HL-60/S4 treated with retinoic acid at 250 ng/mL for 4 days and 3 days (cell line): ENCODE data around the gene SP140.

Experiments used
- in situ Hi-C: fragments of 300-500 bp; cut with MboI; formaldehyde crosslinking; loops from 2 replicates; pipeline ENCODE4 v1.7.0; 2022; ENCODE audit warnings: low sequenced_read_pairs

SP140 gene

DNA sequence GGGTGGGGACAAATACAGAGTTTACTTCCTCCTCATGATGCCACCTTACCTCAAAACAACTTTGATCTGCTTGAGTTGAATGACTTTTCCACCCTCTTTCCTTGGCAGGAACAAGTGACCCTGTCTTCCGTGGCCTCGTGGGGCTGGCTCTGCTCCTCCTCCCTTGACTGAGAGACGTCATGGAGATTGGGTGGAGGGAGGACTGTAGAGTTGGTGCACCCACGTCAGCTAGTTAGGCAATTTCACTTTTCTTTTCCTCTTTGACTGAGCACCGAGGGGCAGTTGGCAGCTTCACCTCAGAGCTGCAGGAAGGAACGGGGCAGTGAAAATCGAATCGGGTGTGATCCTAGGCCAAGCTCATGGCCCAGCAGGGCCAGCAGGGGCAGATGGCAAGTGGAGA is at the start of gene SP140:
Gene SP140, plus strand, starts transcription at position 251 of the 400 bp plus-strand sequence. Its CDS starts 109 bp downstream, at position 360.
- in situ Hi-C loops = no loop called here

DNA sequence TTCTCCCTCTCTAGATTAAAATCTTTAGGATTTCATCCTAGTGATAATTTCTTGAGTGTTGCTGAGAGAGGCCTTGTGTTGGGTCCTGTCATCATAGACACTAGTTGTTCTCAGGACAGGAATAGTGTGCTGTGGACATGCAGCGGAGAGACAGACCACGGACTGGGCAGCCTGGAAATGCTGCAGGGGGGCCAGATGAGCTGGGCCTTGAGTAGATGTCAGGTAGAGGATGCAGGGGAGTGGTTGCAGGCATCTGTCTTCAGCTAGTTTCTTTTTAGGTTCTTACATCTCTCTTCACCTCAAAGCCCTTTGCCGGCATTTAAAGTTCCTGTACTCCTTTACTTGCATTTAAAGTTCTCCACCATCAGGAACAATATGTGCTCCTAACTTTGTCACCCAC is 48.5 kb upstream of the SP140 start:
- in situ Hi-C loops = no loop called here

DNA sequence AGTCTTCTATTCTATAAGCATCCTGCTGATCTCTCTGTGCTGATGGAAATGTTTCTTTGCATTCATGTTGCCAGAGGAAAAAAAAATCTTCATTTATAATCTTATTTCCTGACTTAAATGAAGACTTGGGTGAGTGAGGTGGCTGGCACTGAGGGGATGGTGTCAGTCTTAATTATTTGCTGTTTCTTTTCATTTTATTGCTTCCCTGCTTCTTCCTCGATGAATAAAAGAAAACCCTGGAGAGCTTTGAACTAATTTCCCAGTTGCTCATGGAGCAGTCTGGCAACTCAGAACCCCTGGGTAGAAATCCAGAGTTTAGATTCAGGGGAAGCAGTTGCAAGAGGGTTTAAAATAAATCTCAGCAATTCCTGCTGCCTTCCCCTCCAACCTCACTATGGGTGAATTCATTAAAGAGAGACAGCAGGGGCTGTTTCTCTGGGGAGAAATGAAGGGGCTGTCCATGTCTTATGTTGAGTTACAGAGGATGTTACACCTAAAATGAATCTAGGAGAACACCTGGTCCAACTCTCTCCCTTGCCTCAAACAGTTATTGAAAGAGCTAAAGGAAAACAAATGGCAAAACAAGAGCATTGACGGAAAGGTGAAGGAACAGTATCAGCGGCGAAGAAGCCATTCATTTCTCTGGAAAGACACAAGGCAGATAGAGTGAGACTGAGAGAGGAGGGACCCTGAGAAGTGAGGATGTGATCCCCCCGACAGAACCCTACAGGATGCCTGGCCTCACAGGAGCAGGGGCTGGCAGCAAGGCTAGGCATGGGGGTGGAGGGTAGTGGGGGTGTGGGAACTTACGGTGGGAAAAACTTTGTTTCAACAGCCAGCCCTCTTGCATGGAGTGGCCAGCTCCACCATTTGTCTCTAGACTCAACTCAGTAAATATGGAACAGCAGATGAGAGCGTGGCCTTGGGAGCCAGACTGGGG is 46.7 kb upstream of the SP140 start:
- in situ Hi-C loops = no loop called here

DNA sequence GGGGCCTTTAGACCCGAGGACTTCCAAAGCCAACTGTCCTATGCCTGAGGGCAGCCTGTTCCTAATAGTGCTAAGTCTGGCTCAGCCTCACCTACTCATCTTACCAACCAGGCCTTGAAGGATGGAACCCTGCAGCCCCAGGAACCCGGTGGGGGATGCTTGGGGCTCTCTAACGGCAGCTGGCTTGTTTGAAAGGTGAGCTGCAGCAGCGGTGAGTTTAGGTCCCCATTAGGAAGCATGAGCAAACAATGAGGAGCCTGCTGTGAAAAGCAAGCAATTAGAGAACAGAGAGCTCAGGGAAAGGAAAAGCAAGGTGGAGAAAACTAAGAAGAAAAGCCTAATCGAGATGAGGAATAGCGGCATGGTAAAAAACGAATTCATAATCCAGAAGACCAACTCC is 45.6 kb upstream of the SP140 start:
- in situ Hi-C loops = no loop called here

DNA sequence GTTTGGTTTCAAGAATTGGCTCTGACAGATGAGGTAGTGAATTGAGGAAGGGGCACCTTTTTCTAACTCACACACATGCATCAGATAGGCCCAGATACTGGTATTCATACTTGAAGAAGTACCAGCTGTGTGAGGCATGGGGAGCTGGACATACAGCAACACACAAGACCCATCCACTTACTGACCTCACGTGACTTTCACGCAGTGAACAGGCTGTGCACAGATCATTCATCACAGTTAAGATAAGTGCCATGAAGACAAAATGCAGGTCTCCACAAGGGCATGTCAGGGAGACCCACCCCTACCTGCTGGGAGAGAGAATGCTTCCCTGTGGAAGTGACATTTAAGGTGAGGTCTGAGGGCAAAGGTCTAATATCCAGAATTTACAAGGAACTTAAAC is 44.3 kb upstream of the SP140 start:
- in situ Hi-C loops = no loop called here

DNA sequence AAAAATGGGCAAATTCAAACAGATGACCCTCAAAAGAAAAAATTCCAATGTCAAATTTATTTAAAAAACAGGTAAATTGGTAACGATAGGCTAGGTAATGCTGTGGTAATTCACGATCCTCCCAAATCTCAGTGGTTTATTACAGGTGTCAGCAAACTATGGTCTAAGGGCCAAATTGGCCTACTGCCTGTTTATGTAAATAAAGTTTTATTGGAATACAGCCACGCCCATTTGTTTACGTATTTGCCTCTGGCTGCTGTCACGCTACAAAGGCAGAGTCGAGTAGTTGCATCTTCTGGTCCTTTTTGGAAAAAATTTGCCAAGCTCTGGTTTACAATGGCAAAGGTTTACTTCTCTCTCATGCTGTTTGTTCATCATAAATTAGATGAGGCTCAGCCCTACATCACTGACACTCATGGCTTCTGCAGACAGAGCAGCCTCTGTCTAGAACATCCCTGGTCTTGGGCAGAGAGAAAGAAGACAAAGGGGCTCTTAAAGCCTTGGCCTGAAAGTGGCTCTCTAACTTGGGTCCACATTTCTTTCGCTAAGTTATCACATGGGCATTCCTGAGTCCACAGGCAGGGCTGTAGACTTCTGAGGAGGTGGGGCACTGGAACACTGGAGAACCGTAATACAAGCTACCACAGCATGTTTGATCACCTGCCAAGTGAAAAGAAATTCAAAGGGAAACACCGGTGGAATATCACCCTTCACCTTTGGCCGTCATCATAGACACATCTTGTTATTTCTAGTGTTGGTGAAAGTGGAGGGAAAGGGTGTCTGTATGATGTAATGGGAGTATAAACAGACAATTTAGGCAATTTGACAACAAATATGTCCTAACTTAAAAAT is 40.6 kb upstream of the SP140 start:
- in situ Hi-C loops = no loop called here

DNA sequence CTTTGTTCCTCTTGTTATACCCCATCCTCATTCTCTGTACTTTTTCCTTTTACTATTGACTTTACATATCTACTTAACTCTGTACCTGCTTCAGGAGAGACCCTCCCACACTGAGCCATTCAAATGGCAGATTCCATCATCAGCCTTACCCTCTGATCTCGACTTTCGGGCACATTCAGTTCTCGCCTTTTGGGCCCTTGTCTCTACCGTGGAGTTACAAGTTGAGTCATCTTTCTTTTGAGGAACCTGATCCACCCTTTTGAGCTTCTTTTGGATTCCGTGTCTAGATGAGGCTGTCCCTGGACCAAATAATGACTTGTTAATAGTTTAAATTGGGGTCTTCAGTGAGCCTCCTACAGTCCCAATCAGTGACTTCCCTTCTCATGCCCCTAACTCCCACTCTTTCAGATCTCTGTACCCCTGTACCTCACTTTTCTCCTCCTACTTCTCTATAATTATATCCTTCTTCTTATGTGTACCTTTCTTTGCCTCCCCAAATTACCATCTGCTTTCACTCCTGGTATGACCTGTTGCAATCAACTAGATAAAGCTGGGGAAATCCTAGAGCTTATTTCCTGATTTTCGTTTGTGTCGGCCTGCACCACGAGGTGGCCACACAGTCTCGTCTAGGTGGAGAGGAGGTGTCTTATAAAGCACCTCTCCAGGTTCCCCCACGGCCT is 23.0 kb upstream of the SP140 start:
- in situ Hi-C loops = loop anchor here (25.0 kb wide), 1 partner anchor 410 kb away; no protein-coding TSS in a partner anchor

DNA sequence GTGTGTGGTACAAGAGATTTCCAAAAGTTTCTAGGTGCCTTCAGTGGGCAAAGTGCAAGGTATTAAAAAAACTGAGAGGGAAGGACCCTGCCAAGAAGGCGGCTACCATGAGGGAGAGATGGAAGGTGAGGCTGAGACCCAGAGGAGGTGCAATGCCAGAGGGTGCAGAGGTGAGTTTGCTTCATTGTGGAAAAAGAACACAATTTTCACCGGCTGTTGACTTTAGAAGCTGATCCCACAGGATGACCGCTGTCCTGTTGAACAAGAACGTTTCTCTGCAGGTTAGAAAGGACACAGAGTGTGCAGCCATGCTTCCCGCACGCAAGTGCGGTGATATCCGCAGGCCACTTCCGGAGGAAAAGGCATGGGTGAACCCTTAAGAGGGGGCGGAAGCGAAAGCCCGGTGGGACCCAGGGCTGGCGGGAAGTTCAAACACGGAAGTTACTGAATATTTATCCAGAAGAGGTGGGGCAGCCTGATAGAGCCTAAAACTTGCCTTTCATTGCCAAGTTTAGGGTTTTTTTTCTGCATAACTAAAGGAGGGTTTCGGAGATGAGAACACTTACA is 22.3 kb upstream of the SP140 start:
- in situ Hi-C loops = loop anchor here (25.0 kb wide), 1 partner anchor 409 kb away; no protein-coding TSS in a partner anchor

DNA sequence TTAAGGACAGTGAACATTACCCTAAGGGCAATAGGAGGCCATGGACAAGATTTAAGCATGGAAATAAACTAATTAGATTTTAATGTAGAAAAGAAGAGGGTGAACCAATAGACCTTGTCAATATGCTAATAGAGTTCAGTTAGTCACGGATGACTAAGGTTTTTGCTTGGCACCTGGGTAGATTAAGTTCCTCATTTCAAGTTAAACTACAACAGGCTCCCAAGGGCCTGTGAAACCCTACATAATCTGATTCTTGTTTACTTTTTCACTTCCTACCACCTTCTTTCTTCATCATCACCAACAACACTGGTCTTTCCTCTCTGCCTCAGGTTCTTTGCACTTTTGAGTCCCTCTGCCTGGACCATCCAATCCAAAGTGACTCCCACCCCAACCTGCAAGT is 20.5 kb upstream of the SP140 start:
- in situ Hi-C loops = loop anchor here (25.0 kb wide), 1 partner anchor 407 kb away; no protein-coding TSS in a partner anchor

DNA sequence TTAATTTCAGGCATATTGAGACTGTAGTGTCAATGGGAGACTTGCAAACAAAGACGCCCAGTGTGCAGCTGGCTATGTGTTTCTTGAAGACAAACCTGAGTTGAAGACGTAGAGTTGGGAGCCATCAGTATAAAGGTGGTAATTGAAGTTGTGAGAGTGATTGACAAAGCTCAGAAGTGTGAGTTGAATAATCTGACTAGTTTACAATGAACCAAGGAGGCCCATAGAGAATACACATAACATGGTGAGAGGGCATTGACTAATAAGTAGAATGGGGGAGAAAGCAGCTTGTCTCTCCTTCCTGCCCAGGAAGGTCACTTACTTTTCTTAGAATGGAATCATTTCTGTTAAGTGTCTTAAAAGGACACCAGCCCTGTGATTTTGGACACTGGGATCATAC is 19.8 kb upstream of the SP140 start:
- in situ Hi-C loops = loop anchor here (25.0 kb wide), 1 partner anchor 407 kb away; no protein-coding TSS in a partner anchor

DNA sequence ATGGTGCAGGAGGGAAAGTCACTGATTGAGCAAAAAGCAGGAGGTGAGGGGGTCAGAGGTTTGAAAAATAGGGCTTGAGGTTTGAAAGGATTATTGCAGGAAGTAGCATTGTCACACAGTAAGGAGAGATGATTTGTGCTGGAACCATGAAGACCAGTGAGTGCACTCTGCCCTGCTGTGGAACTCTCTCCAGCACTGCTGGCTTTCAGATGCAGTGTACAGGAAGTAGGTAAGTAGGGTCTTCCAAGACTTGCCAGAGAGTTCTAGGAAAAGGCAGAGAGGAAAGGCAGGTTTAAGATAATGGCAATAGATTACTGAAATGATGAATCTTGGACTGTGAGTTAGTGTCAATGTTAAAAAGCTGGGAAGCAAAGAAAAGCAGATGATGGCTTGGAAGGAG is 17.0 kb upstream of the SP140 start:
- in situ Hi-C loops = loop anchor here (25.0 kb wide), 1 partner anchor 404 kb away; no protein-coding TSS in a partner anchor

DNA sequence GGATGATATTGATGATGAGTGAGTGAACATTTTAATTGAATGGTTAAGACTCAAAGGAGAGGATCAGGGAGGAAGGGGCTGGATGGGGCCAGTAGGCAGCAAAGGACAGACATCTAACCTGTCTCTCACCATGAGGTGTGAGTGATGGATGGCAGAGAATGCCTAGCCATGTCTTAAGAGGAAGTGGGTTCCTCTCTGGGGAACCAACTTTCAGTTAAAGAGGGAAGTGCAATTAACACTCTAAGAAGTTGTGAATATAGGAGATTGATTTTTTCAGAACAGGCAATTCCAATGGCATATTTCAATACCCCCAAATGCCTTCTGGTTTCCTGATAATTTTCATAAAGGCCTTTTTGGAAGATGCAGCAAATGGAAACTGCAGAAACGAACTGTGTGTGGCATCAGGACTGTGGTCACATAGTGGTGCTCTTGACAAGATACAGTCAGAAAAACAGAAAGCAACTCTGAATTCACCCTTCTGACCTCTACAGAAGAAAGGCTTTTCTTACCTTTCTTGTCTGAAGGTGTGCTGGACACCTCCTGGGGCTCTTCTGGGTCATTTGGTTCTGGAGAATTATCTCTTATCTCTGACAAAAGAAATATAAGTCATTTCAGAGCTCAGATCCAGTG is 16.0 kb upstream of the SP140 start:
- in situ Hi-C loops = loop anchor here (25.0 kb wide), 1 partner anchor 403 kb away; no protein-coding TSS in a partner anchor

DNA sequence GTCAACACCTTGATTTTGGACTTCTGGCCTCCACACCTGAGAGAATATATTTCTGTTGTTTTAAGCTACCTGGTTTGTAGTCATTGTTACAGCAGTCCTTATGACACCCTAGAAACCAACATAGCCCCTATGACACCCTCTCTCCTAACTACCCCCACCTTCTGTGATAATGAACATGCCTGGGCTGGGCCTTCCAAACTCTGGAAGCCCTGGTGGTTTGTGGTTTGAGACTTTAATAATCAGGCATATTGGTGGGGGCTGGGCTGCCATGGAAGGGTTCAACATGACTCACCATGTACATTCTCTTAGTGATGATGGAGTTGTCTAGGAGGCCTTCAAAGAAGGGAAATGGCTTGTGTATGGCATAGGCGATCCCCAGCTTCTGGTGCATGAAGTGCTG is 9.0 kb upstream of the SP140 start:
- in situ Hi-C loops = loop anchor here (25.0 kb wide), 1 partner anchor 396 kb away; no protein-coding TSS in a partner anchor

DNA sequence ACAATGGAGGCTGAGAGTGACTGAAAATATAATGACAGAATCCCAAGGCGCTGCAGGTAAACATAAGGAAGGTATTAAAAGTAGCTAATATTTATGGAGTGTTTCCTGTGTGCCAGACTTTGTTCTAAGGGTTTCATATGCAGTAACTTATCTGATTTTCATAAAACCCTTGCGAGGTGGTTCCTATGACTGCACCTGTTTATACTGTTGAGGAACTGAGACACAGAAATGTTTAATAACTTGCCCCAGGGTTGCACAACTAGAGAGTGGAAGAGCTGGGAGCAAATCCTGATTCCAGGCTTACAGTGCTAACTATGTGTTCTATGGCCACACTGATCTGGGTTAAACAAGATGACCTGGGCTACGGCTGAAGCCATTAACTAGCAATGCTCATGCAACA is 8.1 kb upstream of the SP140 start:
- in situ Hi-C loops = loop anchor here (25.0 kb wide), 1 partner anchor 395 kb away; no protein-coding TSS in a partner anchor

DNA sequence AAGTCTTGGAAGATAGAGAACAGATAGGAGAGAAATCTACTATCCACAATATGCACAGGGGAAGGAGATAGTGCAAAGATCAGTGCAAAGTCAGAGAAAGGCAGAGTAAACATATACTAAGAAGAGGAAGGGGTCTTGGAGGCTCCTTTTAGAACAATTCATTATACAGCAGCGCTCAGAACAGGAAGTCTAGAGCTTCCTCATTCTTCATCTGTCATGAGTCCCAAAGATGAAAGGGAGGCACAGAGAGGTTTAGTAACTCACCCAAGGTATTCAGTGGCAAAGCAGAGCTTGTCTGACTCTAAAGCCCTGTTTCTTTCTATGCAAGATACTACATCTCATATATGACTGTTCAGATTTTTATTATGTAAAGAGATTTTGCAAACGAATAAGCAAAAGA is 7.1 kb upstream of the SP140 start:
- in situ Hi-C loops = loop anchor here (25.0 kb wide), 1 partner anchor 394 kb away; no protein-coding TSS in a partner anchor

DNA sequence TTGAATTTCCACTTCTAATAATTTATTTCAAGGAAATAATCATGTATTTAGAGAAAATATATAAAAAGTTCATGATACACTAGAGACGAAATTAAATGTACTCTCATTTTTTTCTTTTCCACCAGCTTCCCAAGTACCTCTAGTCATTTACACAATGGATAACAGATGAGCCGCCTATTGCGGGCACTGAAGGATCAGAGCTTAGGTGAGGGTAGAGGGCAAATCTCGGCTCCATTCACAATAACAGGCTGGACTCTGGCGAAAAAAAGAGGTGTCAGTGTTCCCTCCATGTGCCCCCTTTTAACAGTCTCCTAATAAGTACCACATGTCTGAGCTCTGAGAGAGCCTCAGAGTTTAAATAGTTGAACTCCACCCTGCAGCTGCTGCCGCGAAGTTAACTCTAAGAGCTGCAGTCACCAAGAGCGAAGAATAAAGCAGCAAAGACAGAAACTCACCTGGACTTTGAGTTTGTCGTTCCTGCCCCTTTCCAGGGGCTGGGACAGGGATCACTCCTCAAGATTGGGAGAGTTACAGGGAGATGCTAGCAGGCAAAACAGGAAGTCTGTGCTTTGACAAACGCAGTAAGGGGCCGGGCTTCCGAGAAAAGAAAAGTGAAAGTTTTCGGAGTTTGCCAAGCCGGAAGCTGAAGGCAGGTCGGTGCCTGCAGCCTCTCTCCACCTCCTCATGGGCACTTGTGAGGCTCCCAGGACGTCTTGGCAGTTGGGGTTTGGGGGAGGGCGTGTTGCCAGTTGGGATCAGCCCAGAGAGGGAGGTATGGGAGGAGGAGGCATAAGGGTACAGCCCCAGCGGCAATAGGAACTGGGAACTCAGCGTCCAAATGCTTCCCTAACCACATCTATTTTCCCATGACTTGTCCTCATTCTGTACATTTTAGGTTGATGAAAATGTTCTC is 5.9 kb upstream of the SP140 start, which contains the start of gene SP110:
Gene SP110, minus strand, starts transcription at position 566 of the 913 bp plus-strand sequence. CDS start 3,057 bp downstream, outside the sequence.
- in situ Hi-C loops = loop anchor here (25.0 kb wide), 1 partner anchor 393 kb away; no protein-coding TSS in a partner anchor

DNA sequence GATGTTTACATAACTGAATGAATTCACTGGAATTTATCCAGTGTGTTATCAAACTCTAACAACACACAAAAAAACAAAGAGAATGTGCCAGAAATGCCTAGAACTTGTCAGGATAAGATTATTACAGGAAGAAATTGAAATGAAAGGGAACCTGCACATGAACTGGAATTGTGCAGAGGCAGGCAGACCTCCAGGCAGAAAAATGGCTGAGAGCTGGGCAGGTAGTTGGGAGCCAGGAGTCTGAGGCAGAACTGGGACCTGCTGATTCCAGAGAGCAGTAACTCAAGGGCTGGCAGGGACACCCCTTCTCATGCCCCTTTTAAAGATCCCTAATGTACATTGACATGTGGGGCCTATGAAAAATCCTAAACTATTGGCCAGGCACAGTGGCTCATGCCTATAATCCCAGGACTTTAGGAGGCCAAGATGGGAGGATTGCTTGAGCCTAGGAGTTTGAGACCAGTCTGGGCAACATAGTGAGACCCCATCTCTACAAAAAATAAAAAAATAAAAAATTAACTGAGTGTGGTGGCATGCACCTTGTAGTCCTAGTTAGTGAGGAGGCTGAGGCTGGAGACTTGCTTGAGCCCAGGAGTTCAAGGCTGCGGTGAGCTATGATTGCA is 5.1 kb upstream of the SP140 start:
- in situ Hi-C loops = loop anchor here (25.0 kb wide), 1 partner anchor 392 kb away; no protein-coding TSS in a partner anchor

DNA sequence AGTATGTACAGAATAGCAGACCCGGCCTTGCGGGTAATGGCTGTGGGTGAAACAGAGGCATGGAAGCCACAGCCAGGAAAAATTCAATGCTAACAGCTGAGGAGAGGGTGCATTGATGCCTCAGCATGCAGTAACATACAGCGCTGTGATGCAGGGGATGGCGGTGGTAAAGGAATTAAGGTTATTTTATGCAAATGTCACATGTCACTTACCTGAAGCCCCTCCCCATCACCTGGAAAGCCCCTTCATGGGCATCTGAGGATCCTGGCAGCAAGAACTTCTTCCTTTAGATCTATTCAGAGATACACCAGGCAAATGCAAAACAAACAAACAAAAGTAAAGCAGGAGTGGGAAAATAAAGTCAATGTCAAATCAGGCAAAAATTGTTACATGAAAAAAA is 4.0 kb upstream of the SP140 start:
- in situ Hi-C loops = loop anchor here (25.0 kb wide), 1 partner anchor 391 kb away; no protein-coding TSS in a partner anchor
